GM12873 (cell line): ENCODE data around the gene NFIB.

Experiments used
- CTCF ChIP-seq: IDR thresholded peaks from 2 replicates; pipeline ENCODE4 v1.5.1; 2012; ENCODE audit warnings: low read depth, mild to moderate bottlenecking, moderate library complexity, low read length, control low read depth; ENCODE audit not compliant: insufficient read depth; ENCODE audit errors: missing control alignments

NFIB gene

GRCh38 chr9:14210428-14210827, 103.5 kb downstream of the NFIB start:
- no peak for TF ChIP-seq CTCF

DNA sequence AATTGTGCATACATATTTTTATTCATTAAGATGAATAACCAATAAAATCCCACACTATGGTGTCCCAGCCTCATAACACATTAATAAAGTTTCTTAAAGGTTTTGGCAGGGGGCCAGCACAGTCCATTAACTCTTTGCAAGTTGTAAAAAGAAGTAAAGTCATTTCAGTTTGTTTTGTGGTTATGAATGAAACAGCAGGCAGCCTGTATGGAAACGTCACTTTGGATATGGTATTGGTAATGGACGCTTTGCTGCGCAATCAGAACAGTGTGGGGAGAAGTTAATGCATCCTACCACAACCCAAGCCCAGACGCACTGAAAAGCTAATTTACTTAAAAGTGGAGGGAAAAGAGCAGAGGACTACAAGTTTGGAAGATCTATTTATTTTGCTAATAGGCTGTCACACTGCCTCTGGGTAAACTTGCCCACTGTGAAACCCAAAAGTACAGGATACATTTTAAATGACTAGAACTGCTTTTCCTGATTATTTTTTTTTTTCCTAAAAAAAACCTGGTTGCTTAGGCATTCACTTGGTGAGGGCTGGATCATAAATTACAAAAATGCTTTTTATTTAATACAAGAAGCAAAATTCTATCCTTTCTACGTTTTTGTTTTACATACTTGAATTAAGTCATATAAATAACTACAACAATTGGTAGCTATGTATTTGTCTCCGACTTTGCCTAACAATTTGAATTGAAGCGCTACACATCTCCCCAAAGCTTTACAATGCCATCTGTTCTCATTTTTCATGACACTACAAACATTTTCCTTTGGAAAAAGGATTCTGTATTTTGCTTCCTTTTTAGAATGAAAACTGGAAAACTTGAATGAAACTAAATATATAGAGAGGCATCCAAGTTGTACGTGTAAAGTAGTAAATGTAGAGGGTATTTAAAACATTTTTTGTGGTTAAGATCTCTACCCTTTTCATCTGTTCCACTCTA, 104.3 kb downstream of the NFIB start:
- no peak for TF ChIP-seq CTCF

DNA sequence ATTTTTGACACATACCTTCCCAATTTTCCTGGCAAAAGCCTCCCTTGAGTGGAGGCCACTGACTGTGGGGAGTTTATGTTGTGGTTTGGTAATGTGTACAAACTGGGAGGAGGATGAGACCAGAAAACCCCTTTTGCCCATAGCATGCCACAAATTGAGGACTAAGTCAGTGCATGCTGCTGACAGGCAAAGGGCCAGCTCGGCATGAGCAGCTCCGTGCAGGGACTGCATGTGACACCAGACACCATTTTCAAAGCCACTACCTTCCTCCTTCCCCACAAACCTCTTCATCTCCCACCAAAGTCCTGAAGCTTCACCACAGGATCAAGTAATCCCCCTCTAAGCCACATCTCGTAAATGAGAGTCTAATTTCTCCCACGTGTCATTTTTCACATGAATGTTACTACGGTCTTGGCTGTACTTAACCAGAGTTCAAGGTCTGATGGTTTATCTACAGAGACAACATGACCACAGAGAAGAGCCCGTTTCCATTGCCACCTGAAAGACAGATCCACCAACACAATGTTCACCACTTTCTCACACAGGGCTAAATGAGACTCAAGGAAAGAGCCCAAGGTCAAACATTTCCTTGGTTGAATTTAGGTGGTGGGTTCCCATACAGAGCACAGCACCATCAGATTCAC, 106.5 kb downstream of the NFIB start:
- no peak for TF ChIP-seq CTCF

- no peak for TF ChIP-seq CTCF
Observed at GRCh38 chr9:14205463-14205862, 108.5 kb downstream of the NFIB start.

DNA sequence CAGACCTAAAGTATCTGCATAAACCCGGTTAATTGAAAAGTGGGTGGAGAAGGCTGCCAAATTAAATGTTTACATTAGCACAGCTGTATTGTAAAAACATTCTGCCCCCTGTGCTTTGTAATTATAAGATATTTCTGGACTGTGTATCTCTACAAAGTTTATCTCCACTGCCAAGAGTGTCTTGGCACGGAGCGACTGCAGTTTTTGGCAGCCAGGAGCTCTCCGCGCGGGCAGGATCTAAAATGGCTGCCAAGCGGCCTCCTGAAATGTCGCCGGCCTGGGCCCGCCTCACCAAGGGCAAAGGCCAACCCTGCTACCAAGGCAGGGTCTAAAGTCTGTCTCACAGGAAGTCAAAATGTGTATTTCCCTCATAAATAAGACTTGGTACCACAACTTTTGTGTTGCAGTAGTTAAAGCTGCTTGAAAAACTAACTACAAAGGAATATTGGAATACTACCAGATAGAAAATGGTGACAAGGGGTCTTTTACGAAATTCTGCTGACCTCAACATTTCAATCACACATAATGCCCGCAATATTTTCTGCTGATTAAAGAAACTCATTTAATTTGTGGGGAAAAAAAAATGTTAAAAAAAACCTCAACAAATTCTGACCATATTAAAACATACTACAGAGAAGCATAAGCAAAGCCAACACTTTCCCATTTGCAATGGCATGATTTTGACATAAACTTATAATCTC, 110.4 kb downstream of the NFIB start:
- TF ChIP-seq CTCF = no peak

DNA sequence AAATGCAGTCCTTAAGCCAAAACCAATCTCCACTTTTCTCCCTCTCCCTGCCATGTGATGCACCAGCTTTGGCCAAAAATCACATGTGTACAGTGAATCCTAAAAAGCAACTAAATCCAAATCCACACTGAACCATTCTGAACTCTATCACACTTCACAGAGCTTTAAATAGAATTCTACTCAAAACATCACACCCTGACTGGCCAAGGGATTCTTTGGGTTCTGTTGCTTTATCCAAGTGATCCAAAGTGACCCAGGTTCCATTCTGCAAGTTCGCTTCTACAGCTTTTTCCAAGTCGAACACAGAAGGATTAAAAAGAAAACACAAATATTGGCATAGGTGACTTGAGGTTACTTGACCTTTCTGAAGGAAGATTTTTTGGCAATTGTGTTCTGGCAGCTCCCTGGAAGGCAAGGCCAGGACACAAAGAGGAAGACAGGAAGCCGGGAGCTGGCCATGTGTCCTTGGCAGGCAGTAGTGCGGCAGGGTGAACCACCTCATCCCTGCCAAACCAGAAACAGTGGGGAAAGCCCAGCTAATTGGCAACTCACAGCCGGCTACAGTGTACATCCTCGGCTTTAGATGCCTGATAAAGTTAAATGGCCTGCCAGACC, 115.0 kb downstream of the NFIB start:
- TF ChIP-seq CTCF = no peak
